Measurements from ENCODE around the gene RIPK1. TPM values are rescaled to one million over a fixed set of nuclear protein-coding genes. Genes with fewer than 3 reads are reported as not detected.

Gene RIPK1
- total RNA-seq, 4 donors from 2014 or later: 25.6 to 37.6 (median 32.2) TPM

DNA sequence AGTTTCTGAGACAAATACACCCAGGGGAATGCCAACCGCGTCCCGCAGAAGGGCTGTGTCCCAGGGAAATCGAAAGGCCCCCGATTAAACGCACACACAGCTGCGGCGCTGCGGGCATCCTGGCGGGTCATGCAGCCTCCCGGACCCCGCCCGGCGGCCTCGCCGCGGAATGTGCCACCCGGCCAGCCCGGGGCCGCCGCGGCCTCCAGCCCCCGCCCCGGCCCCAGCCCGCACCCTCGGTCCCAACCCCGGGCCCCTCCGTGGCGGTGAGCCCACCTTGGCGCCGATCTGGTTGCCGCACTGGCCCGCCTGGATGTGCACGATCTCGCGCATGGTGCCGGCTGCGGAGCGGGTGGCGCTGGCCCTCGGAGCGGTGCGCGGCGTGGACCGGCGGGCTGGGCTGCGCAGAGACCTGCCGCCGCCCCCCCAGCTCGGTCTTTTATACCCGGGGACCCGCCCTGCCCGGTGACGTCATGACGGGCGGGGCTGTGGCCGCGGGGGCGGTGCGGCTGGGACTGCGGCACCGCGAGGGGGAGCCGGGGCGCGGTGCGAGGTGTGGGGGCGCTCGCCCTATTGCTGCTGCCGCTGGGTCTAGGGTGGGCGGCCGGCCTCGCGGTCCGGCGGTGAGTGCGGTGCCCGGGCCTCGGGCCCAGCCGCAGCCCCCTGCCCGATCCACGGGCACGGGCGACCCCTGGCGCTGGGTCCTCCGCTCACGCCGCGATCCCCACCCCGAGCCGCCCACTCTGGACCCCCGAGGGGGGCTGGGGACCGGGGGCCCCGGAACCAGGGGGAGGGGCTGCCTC, 89.0 kb downstream of the RIPK1 start, which contains the start of gene TUBB2A:
TSS of gene TUBB2A (minus strand) at position 414 of the 803 bp plus-strand sequence. CDS start at position 333, 81 bp downstream.
- Histone ChIP-seq H3K36me3 (peaks cover 20% of the 10 kb centered on the region), H3K27ac (peak within 1 kb of the TSS; percentile 97), H3K9me3 (no peaks in the 10 kb centered on the region), H3K4me1 (peaks cover 56% of the 10 kb centered on the region), H3K27me3 (no peaks in the 10 kb centered on the region), H3K4me3 (peak within 1 kb of the TSS; percentile 81)
- WGBS: 0% methylated on average over 4 of the region's 95 CpGs
- TF ChIP-seq POLR2AphosphoS5 (IDR thresholded peaks at IDR 0.05): peak in 2 of 3 donors; percentile 87 to 88
- peak; percentile 92 to 99 for TF ChIP-seq POLR2A (IDR thresholded peaks at IDR 0.05)
- peak; percentile 62 to 88 for TF ChIP-seq CTCF (IDR thresholded peaks at IDR 0.05)
- no peak for TF ChIP-seq EP300 (IDR thresholded peaks at IDR 0.05)
- DNase-seq (ENCODE audit: low spot score in 2 of 2): peak; percentile 91

DNA sequence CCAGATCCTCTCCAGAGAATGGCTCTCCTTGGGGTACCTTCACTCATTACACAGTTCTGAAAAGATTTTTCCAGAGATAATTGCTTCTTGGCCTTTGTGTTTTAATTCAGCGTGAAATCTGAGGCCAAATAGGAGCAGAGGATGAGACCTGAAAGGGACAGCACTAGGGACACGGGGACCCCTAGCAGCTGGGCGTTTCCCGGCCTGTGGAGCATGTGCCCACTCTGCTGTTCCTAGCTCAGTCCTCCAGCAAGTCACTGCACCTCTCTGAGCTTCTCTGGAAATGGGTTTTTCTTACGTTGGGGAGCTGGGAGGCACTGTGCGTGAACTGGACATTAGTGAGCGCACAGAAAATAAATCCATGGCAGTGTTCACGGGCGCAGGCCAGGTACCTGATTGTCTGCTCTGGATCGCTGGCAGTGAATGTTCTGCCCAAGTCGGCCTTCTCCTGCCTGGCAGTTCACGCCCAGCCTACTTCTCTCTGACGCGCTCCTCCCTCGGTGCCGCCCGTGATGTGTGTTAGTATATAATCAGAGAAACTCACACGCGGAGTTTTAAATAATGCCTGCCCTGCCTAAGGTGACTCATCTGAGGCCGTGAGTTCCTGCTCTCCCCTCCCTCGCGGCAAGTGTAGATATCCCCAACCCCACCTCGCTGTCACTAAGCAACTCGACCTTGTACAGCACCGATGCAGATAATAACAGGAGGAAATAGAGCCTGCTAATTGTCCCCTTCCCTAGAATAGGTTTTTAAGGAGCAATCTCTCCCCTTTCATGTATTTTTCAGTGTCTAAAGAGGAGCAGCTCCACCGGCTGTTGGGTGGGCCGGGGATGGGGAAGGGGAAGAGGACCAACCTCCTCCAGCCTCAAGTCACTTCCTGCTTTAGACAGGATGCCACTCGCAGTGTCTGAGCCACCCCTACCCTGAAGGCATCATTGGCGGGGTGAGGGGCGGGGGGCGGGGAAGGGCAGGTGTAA, 91.8 kb downstream of the RIPK1 start:
- no peaks in the 10 kb centered on the region for H3K9me3 ChIP-seq
- TF ChIP-seq POLR2A (IDR thresholded peaks at IDR 0.05): no peak
- TF ChIP-seq EP300 (IDR thresholded peaks at IDR 0.05): no peak
- no peak for TF ChIP-seq CTCF (IDR thresholded peaks at IDR 0.05)
- peak in 2 of 3 donors; percentile 15 to 42 for TF ChIP-seq POLR2AphosphoS5 (IDR thresholded peaks at IDR 0.05)
- H3K36me3 ChIP-seq: peaks cover 5% of the 10 kb centered on the region
- H3K27ac ChIP-seq: peak overlapping the region; percentile 91
- H3K27me3 ChIP-seq: no peaks in the 10 kb centered on the region
- 66% methylated on average over 31 of the region's 31 CpGs for WGBS
- H3K4me1 ChIP-seq: peaks cover 67% of the 10 kb centered on the region
- peak; percentile 73 to 84 for DNase-seq (ENCODE audit: low spot score in 2 of 2)
- H3K4me3 ChIP-seq: no peak overlapping the region

DNA sequence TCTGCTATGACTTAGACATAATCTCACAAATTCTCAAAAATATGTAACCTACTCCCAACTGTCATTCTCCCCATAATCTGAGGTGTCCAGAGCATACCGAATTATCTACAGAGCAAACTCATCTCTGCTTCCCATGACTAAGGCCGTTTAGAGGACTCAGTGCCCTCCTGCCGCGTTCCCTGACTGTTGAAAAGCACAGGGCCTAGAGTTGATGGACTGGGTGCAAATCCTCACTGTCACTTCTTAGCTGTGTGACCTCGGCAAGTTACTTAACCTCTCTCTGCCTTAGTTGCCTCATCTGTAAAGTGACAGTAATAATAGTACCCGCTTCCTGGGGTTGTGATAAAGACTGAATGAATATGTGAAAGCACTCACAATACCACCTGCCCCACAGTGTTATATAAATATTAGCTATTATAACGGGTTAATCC, 93.8 kb downstream of the RIPK1 start:
- peaks cover 56% of the 10 kb centered on the region for H3K4me1 ChIP-seq

DNA sequence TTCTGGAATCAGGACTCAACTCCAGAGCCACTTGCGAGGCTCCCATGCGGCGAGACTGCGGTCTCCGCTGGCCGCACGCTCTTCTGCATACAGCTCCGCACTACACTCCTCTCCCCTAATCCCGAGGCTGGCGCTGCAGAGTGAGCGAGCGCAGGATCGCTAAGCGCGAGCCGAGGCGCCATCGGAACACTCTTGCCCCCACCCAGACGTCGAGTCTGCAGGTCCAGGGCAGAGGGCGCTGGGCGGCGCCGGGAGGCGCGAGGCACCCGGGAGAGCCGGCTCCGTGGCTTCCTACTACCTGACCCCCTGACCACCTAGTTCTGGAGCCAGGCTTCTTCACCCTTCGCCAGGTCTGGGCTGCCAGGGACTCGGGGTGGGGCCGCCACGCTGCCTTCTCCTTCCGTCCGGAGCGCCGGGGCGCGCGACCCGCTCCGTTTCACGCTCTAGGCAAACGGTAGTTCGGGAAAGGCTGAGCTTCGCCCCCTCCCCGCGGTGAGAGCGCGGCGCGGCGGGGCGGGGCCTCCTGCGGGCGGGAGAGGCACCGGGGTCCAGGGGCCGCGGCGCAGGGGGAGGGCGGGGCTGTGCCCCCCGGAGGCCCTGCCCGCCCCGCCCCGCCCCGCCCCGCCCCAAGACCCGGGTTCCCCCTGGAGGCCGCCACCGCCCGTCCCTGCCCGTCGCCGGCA, 94.4 kb downstream of the RIPK1 start:
- TF ChIP-seq CTCF (IDR thresholded peaks at IDR 0.05): peak in 1 of 2 donors; percentile 3
- TF ChIP-seq POLR2AphosphoS5 (IDR thresholded peaks at IDR 0.05): peak in 1 of 3 donors; percentile 28
- no peak for TF ChIP-seq EP300 (IDR thresholded peaks at IDR 0.05)
- TF ChIP-seq POLR2A (IDR thresholded peaks at IDR 0.05): peak in 1 of 2 donors; percentile 50
- peak in 1 of 2 donors; percentile 83 for DNase-seq (ENCODE audit: low spot score in 2 of 2)
- Histone ChIP-seq H3K4me1 (peaks cover 56% of the 10 kb centered on the region), H3K9me3 (no peaks in the 10 kb centered on the region), H3K4me3 (peak overlapping the region; percentile 84), H3K27me3 (no peaks in the 10 kb centered on the region), H3K36me3 (no peaks in the 10 kb centered on the region), H3K27ac (peak overlapping the region; percentile 99)
- under 1% methylated on average over 13 of the region's 74 CpGs for WGBS

More for the DNA sequence above, 93.8 kb downstream of the RIPK1 start:
- Histone ChIP-seq H3K27ac (peak overlapping the region; percentile 99), H3K4me3 (peak overlapping the region; percentile 84), H3K27me3 (no peaks in the 10 kb centered on the region), H3K36me3 (no peaks in the 10 kb centered on the region), H3K9me3 (no peaks in the 10 kb centered on the region)
- TF ChIP-seq EP300 (IDR thresholded peaks at IDR 0.05) (no peak), POLR2AphosphoS5 (IDR thresholded peaks at IDR 0.05) (no peak), CTCF (IDR thresholded peaks at IDR 0.05) (no peak), POLR2A (IDR thresholded peaks at IDR 0.05) (no peak)
- no peak for DNase-seq (ENCODE audit: low spot score in 2 of 2)
- 50% methylated on average over 6 of the region's 7 CpGs for WGBS
